ENCODE results near the gene PRSS53. TPM values are rescaled to one million over a fixed set of nuclear protein-coding genes. Genes with fewer than 3 reads are reported as not detected.
A peak's percentile ranks its signal among the peaks of the same experiment; 100 is the strongest.

PRSS53 gene
- total RNA-seq, 1 experiment from 2014 or later, result 7.7 TPM

DNA sequence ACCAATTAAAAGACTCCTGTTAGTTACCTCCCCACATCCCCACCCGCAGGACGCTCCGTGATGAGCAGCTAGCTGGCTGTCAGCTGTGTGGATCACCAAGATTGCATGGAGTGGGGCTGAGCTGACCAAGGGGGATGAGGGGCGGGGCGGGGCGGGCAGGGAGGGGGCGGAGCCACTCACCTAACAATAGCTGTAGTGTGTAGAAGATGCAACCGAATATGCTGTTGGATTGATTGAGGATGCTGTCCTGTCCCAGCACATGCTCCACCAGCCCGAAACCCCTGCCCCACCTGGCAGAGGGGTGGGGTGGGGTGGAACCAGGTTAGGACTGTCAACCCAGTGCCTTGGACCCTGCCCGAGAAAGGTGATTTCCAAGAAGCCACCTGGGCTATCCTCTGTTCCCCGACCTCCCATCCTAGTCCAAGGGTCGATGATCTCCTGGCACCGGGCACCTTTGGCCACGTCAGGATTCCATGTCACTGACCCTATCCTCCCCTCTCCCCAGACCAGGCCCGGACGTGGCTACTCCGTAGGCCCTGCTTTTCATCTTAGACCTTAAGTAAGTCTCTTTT, 4.5 kb upstream of the PRSS53 start:
- ChIA-PET CTCF (interaction anchor here (1.1 to 1.5 kb wide), 2 partner anchors 108 kb away, joined by 3 to 5 read pairs; partner anchors contain the start of gene HSD3B7), POLR2A (ENCODE audit: unreplicated experiment) (no interaction called here)
- peak in 1 of 2 experiments; percentile 28 for DNase-seq
- H4K20me1 ChIP-seq (ENCODE audit: insufficient read depth), result no peaks in the 10 kb centered on the region
- peaks cover 20% of the 10 kb centered on the region for H3F3A ChIP-seq (ENCODE audit: insufficient read depth, low read depth)
- H3K27me3 ChIP-seq (ENCODE audit: insufficient read depth, low read depth), result no peaks in the 10 kb centered on the region
- no peaks in the 10 kb centered on the region for H3K9me2 ChIP-seq (ENCODE audit: insufficient read depth)
- no TSS peak for BruUV-seq (replicated peaks)
- peaks cover 4% of the 10 kb centered on the region; the same call in 1 of the 2 replicates for H3K79me2 ChIP-seq (ENCODE audit: low read depth)
- 0 out of 2 replicates have a peak, but pooled peaks cover 3% of the 10 kb centered on the region for H3K4me1 ChIP-seq (replicated peaks; ENCODE audit: insufficient read depth)
- H3K27ac ChIP-seq, result no peak overlapping the region
- intact Hi-C loops (cut with micrococcal nuclease; ENCODE audit: unreplicated experiment), result loop anchor here (10.0 kb wide), 1 partner anchor 292 kb away; no protein-coding TSS in a partner anchor
- H3K4me3 ChIP-seq, result peak overlapping the region; percentile 71; the same call in 1 of the 2 replicates
- peak overlapping the region; percentile 90 for H3K4me2 ChIP-seq
- H3K36me3 ChIP-seq (ENCODE audit: low read depth), result no peaks in the 10 kb centered on the region
- no peaks in the 10 kb centered on the region for H3K9me3 ChIP-seq (ENCODE audit: insufficient read depth, low read depth)
- no peak overlapping the region for H2AFZ ChIP-seq
- TF ChIP-seq, protein P1, sequence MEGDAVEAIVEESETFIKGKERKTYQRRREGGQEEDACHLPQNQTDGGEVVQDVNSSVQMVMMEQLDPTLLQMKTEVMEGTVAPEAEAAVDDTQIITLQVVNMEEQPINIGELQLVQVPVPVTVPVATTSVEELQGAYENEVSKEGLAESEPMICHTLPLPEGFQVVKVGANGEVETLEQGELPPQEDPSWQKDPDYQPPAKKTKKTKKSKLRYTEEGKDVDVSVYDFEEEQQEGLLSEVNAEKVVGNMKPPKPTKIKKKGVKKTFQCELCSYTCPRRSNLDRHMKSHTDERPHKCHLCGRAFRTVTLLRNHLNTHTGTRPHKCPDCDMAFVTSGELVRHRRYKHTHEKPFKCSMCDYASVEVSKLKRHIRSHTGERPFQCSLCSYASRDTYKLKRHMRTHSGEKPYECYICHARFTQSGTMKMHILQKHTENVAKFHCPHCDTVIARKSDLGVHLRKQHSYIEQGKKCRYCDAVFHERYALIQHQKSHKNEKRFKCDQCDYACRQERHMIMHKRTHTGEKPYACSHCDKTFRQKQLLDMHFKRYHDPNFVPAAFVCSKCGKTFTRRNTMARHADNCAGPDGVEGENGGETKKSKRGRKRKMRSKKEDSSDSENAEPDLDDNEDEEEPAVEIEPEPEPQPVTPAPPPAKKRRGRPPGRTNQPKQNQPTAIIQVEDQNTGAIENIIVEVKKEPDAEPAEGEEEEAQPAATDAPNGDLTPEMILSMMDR (conservative IDR thresholded peaks at IDR 0.05), result no peak
- TF ChIP-seq EZH2 (IDR thresholded peaks at IDR 0.05; ENCODE audit: low read depth), result no peak

DNA sequence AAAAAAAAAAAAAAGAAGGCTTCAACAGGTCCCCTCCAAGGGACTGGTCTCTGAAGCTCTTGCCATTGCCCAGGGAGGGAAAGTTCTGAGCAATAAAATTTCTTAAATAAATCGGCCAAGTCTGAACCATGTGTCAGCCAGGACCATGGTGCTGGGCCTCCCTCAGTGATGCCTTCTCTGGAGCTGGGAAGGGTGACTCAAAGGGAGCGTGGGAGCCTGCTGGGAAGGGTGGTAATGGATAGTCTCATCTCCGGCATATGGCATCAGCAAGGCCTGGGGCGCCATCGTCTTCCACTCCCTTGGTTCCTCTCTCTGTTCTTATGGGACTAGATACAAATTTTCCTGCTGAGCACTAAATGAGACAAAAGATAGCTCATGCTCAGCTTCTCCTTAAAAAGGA, 3.6 kb upstream of the PRSS53 start:
- ChIA-PET CTCF (interaction anchor here (0.6 to 1.1 kb wide), 3 partner anchors 41 to 199 kb away, joined by 3 to 4 read pairs (median 3); partner anchors contain the start of gene BCL7C), POLR2A (ENCODE audit: unreplicated experiment) (interaction anchor here (0.9 kb wide), 1 partner anchor 10 kb away, joined by 8 read pairs; no protein-coding TSS in a partner anchor)
- peaks cover 17% of the 10 kb centered on the region for H3F3A ChIP-seq (ENCODE audit: insufficient read depth, low read depth)
- intact Hi-C loops (cut with micrococcal nuclease; ENCODE audit: unreplicated experiment), result loop anchor here (10.0 kb wide), 1 partner anchor 292 kb away; no protein-coding TSS in a partner anchor
- TF ChIP-seq, protein P1 (conservative IDR thresholded peaks at IDR 0.05), result no peak
- no peak for TF ChIP-seq EZH2 (IDR thresholded peaks at IDR 0.05; ENCODE audit: low read depth)
- H3K4me2 ChIP-seq, result no peak overlapping the region
- H2AFZ ChIP-seq, result no peak overlapping the region
- peaks cover 4% of the 10 kb centered on the region; the same call in 1 of the 2 replicates for H3K79me2 ChIP-seq (ENCODE audit: low read depth)
- BruUV-seq (replicated peaks), result no TSS peak
- H3K9me2 ChIP-seq (ENCODE audit: insufficient read depth), result no peaks in the 10 kb centered on the region
- H3K27ac ChIP-seq, result no peak overlapping the region
- DNase-seq, result no peak
- H3K9me3 ChIP-seq (ENCODE audit: insufficient read depth, low read depth), result no peaks in the 10 kb centered on the region
- 0 out of 2 replicates have a peak, but pooled peaks cover 3% of the 10 kb centered on the region for H3K4me1 ChIP-seq (replicated peaks; ENCODE audit: insufficient read depth)
- no peaks in the 10 kb centered on the region for H3K27me3 ChIP-seq (ENCODE audit: insufficient read depth, low read depth)
- H3K36me3 ChIP-seq (ENCODE audit: low read depth), result no peaks in the 10 kb centered on the region
- no peaks in the 10 kb centered on the region for H4K20me1 ChIP-seq (ENCODE audit: insufficient read depth)
- no peak overlapping the region for H3K4me3 ChIP-seq

- Histone ChIP-seq H3K36me3 (ENCODE audit: low read depth) (no peaks in the 10 kb centered on the region), H3K9me2 (ENCODE audit: insufficient read depth) (no peaks in the 10 kb centered on the region), H3K27me3 (ENCODE audit: insufficient read depth, low read depth) (no peaks in the 10 kb centered on the region), H3K27ac (no peak overlapping the region), H3F3A (ENCODE audit: insufficient read depth, low read depth) (peaks cover 15% of the 10 kb centered on the region), H2AFZ (no peak overlapping the region), H3K4me1 (replicated peaks; ENCODE audit: insufficient read depth) (0 out of 2 replicates have a peak, but pooled peaks cover 3% of the 10 kb centered on the region), H3K4me3 (no peak overlapping the region), H3K79me2 (ENCODE audit: low read depth) (peaks cover 4% of the 10 kb centered on the region; the same call in 1 of the 2 replicates), H3K9me3 (ENCODE audit: insufficient read depth, low read depth) (no peaks in the 10 kb centered on the region), H3K4me2 (no peak overlapping the region), H4K20me1 (ENCODE audit: insufficient read depth) (no peaks in the 10 kb centered on the region)
- TF ChIP-seq EZH2 (IDR thresholded peaks at IDR 0.05; ENCODE audit: low read depth), result no peak
- TF ChIP-seq, protein P1 (conservative IDR thresholded peaks at IDR 0.05), result no peak
- ChIA-PET POLR2A (ENCODE audit: unreplicated experiment) (no interaction called here), CTCF (no interaction called here)
- intact Hi-C loops (cut with micrococcal nuclease; ENCODE audit: unreplicated experiment), result loop anchor here (10.0 kb wide), 1 partner anchor 294 kb away; no protein-coding TSS in a partner anchor
- BruUV-seq (replicated peaks), result no TSS peak
- peak in 1 of 2 experiments; percentile 31 for DNase-seq
These were observed 1.8 kb upstream of the PRSS53 start for GRCh38 chr16:31090540-31090939.
